Stimulated activated CD4-positive, alpha-beta T cell treated with anti-CD3 and anti-CD28 coated beads, Interleukin-15, amount 100 ng/mL, for 48 hours (primary cell): ENCODE data around the gene AXL.

Experiments
- DNase-seq, 2 donors: peaks; one replicate each; pipeline ENCODE4 v3.0.0-alpha.2; 2020; ENCODE audit warnings: low read depth in 2 of 2

The AXL gene

GRCh38 chr19:41234512-41235168, 15.6 kb downstream of the AXL start:
- no peak for DNase-seq

GRCh38 chr19:41235480-41235879, 16.5 kb downstream of the AXL start:
- no peak for DNase-seq

GRCh38 chr19:41238244-41238643, 19.2 kb downstream of the AXL start:
- no peak for DNase-seq

- no peak for DNase-seq
Observed at GRCh38 chr19:41239363-41239762, 20.3 kb downstream of the AXL start.

GRCh38 chr19:41239961-41240574, 21.0 kb downstream of the AXL start:
- DNase-seq: no peak

GRCh38 chr19:41241859-41242258, 22.8 kb downstream of the AXL start:
- no peak for DNase-seq

GRCh38 chr19:41244117-41244516, 25.1 kb downstream of the AXL start:
- no peak for DNase-seq

- no peak for DNase-seq
Observed at GRCh38 chr19:41245843-41246242, 26.8 kb downstream of the AXL start.

GRCh38 chr19:41248895-41249294, 29.9 kb downstream of the AXL start:
- no peak for DNase-seq

GRCh38 chr19:41249707-41250423, 30.8 kb downstream of the AXL start:
- no peak for DNase-seq

- no peak for DNase-seq
Observed at GRCh38 chr19:41253660-41254059, 34.6 kb downstream of the AXL start.

GRCh38 chr19:41255171-41255570, 36.1 kb downstream of the AXL start:
- no peak for DNase-seq

GRCh38 chr19:41261474-41262190, 42.6 kb downstream of the AXL start:
- no peak for DNase-seq

- DNase-seq: peak; percentile 76 to 85
Observed at GRCh38 chr19:41263042-41263849, 44.2 kb downstream of the AXL start.

- peak; percentile 98 for DNase-seq
Observed at GRCh38 chr19:41263850-41264580, 45.0 kb downstream of the AXL start, which contains the start of gene HNRNPUL1. Gene HNRNPUL1, plus strand, starts transcription at chr19:41264372. Its CDS starts 132 bp downstream, at chr19:41264504.

GRCh38 chr19:41264581-41265394, 45.8 kb downstream of the AXL start:
- DNase-seq: peak; percentile 58 to 60

GRCh38 chr19:41265395-41266153, 46.6 kb downstream of the AXL start:
- DNase-seq: no peak

GRCh38 chr19:41269055-41269454, 50.0 kb downstream of the AXL start:
- DNase-seq: no peak

- no peak for DNase-seq
Observed at GRCh38 chr19:41269571-41269970, 50.5 kb downstream of the AXL start.
